HG02798 (cell line): ENCODE measurements around the gene MIA3.
A peak's percentile ranks its signal among the peaks of the same experiment; 100 is the strongest.

Experiments
- ATAC-seq: cut with Tn5 transposase; IDR thresholded peaks from one replicate; pipeline ENCODE4 v1.9.1; 2021; ENCODE audit warnings: mild to moderate bottlenecking; ENCODE audit not compliant: unreplicated experiment, poor library complexity

Gene MIA3

GRCh38 chr1:222620566-222620965 lies 2.7 kb downstream of the MIA3 start:
- peak; percentile 27 for ATAC-seq

- ATAC-seq = no peak
These were observed 4.9 kb downstream of the MIA3 start for GRCh38 chr1:222622765-222623164.

- ATAC-seq = no peak
These were observed 5.6 kb downstream of the MIA3 start for GRCh38 chr1:222623458-222623857.

GRCh38 chr1:222624214-222624613 lies 6.3 kb downstream of the MIA3 start:
- ATAC-seq = no peak

GRCh38 chr1:222627232-222627631 lies 9.3 kb downstream of the MIA3 start:
- ATAC-seq = no peak

- no peak for ATAC-seq
These were observed 12.1 kb downstream of the MIA3 start for GRCh38 chr1:222629921-222630535.

- no peak for ATAC-seq
These were observed 13.8 kb downstream of the MIA3 start for GRCh38 chr1:222631611-222632208.

GRCh38 chr1:222632749-222633148 lies 14.9 kb downstream of the MIA3 start:
- no peak for ATAC-seq

- peak; percentile 82 for ATAC-seq
These were observed 16.5 kb downstream of the MIA3 start for GRCh38 chr1:222634180-222635013.

- no peak for ATAC-seq
These were observed 23.5 kb downstream of the MIA3 start for GRCh38 chr1:222641269-222641948.

- no peak for ATAC-seq
These were observed 24.6 kb downstream of the MIA3 start for GRCh38 chr1:222642468-222642867.

GRCh38 chr1:222643606-222643937 lies 25.7 kb downstream of the MIA3 start:
- no peak for ATAC-seq

GRCh38 chr1:222643938-222644635 lies 26.2 kb downstream of the MIA3 start:
- peak; percentile 98 for ATAC-seq

GRCh38 chr1:222644636-222644980 lies 26.7 kb downstream of the MIA3 start:
- no peak for ATAC-seq

- no peak for ATAC-seq
These were observed 34.8 kb downstream of the MIA3 start for GRCh38 chr1:222652676-222653075.

GRCh38 chr1:222653178-222653827 lies 35.4 kb downstream of the MIA3 start:
- ATAC-seq = peak; percentile 72

- ATAC-seq = peak; percentile 97
These were observed 37.0 kb downstream of the MIA3 start for GRCh38 chr1:222654849-222655248.

GRCh38 chr1:222656391-222657155 lies 38.7 kb downstream of the MIA3 start:
- ATAC-seq = no peak

GRCh38 chr1:222657899-222658298 lies 40.0 kb downstream of the MIA3 start:
- ATAC-seq = no peak
